GM21825 (cell line): Measurements from ENCODE around the gene AKT1.

Source experiments
- ATAC-seq: cut with Tn5 transposase; IDR thresholded peaks from one replicate; pipeline ENCODE4 v1.9.1; 2021; ENCODE audit warnings: mild to moderate bottlenecking, moderate library complexity; ENCODE audit not compliant: unreplicated experiment

AKT1 gene

GRCh38 chr14:104787736-104788135 lies 7.8 kb downstream of the AKT1 start:
- ATAC-seq, result no peak

- ATAC-seq, result no peak
These were observed 8.5 kb downstream of the AKT1 start for GRCh38 chr14:104786726-104787675.

GRCh38 chr14:104786091-104786586 lies 9.4 kb downstream of the AKT1 start:
- ATAC-seq, result no peak

DNA sequence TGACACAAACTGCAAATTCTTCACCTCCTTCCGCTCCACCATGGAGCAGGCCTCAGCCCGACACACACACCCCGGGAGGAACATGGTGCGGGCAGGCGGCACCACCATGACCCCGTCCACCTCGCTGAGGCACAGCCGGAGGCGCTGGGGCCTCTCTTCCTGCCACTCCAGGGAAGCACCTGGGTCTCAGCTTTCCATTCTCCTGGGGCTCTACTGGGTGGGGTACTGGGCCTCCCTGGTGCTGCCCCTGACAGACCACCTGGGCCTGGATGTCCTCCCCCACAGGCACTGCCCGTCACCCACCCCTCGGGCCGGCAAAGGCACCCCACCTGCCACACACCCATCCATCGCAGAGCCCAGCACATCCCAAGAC lies 9.9 kb downstream of the AKT1 start:
- no peak for ATAC-seq

- no peak for ATAC-seq
These were observed 10.5 kb downstream of the AKT1 start for GRCh38 chr14:104784846-104785707.

GRCh38 chr14:104784218-104784568 lies 11.4 kb downstream of the AKT1 start:
- ATAC-seq, result no peak

GRCh38 chr14:104783484-104784217 lies 11.9 kb downstream of the AKT1 start:
- ATAC-seq, result no peak

DNA sequence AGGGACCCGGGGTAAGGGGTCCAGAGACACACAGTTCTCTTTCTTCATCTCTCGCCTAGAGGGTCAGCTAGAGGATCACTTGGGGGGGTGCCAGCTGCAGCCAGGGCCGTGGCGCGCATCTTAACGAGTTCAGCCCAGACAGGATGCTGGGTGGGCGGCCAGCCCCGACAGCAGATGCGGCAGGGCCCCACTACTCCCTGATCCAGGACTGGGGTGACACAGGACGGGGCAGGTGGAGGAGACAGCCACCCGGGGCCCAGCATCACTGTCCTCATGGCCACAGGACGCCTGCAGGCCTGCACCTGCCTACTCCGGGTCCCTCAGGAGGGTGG lies 12.8 kb downstream of the AKT1 start:
- no peak for ATAC-seq

GRCh38 chr14:104782086-104782807 lies 13.3 kb downstream of the AKT1 start:
- ATAC-seq, result no peak

DNA sequence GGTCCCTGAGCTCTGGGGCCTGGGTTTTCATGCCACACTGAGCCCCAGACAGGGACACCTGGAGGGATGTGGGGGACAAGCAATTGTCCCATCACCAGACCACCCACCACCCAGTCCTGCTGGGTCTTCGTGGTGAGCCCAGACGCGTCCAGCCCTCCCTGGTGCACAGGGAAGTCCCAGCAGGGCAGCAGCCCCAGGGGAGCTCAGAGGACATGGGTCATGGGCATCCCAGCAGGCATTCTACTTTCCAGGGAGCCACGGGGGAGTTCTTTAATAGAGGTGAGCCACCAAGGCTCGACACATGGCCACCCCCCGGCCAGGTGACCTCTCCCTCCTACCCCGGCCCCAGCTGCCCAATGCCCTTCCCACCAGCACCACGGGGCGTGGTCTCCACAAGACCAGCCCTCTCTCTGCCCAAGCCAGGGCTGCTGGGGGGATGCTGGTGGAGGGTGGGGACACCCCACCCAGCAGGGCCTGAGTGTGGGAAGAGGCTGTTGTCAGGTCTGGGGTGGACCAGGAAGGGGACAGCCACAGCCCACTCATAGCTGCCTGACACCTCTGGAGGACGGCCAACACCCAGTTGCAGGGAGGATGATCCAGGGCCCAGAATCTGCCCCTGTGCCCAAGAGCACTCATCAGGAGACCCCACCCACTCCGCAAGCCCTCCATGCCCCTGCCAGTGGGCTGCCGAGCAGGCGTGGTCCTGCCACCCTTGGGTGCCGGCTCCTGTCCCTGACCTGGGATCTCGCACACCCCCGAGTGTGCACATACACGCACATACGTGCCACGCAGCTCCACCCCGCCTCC lies 14.1 kb downstream of the AKT1 start:
- ATAC-seq, result no peak

DNA sequence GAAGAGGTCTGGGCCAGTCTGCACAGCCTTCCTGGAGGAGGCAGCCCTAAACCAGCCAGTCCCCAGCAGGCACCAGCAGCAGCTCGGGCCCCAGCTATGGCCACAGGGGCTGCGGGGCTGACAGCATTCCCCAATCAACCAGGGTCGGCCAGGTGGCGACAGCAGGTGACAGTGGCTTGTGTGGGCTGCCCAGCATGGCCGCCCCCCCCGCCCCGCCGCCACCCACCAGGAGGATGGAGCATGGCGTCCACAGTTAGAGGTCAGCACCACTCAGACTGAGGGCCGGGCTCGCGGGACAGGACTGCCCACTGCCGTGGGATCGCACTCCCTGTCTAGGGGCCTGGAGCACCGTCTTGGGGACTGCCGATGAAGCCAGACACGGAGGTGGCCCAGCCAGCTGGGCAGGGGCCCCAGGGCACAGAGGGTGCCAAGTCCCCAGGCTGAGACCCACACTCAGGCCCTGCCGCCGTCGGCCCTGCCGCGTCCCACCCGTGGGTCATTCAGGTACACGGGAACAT lies 15.0 kb downstream of the AKT1 start:
- no peak for ATAC-seq

- ATAC-seq, result no peak
These were observed 15.6 kb downstream of the AKT1 start for GRCh38 chr14:104779776-104780512.

DNA sequence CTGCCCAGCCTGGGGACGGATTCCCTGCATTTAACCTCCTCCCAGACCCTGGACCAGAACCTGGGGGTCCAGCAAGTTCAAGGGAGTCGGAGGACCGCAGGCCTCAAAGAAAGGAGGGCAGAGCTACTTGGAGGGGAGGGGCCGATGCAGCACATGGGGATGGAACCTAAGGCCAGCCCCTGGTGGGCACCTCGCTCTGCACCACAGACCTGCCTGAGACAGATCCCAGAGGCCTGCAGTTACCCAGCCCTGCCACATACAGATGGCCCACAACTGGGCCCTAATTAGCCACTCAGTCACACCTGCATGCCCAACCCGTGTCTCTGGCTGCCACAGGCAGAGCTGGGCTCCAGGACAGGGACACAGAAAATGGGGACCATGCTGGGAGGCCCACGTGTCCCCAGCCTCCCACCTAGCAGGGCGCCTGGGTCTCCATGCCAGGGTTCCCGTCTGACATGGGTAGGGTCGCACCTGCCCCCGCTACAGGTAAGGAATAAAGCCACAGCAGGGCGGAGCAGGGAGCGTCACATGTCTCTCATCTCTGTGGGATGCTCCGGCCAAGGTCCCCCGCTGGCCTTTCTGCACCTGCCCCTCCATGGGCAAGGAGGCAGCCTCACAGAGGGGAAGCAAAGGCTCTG lies 16.7 kb downstream of the AKT1 start:
- ATAC-seq, result no peak

DNA sequence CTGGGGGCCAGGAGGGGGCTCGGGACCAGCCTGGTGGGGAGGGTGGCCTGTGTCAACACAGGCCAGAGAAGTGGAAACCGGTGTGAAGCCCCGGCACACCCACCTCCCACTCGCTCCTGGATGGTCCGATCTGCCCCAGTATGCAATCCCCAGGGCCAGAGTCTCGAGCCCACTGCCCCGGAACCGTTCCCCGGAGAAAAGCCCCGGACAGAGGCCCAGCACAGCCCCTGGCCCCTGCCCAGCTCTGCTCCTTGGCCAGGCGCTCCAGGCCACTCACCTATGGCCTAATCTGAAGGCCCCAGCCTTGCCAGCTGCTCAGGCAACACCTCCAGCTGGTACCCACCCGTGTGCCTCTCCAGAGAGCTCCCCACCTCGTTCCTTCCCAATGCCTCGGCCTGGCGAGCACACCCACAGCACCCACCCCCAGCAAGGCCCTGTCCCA lies 17.7 kb downstream of the AKT1 start:
- ATAC-seq, result no peak

- no peak for ATAC-seq
These were observed 18.4 kb downstream of the AKT1 start for GRCh38 chr14:104776961-104777807.

DNA sequence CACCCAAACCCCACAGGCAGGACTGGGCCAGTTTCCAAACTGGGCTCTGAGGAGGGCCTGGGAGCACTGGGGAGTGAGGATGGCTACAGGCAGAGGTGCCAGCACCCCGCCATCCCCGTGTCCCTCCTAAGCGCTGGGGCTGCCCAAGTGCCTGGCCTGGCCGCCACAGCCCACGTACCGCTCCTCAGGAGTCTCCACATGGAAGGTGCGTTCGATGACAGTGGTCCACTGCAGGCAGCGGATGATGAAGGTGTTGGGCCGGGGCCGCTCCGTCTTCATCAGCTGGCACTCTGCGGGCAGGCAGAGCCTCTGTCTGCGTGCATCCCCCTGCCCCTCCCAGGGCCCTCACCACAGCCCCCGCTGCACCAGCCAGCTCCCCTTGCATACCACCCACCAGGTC lies 19.1 kb downstream of the AKT1 start:
- no peak for ATAC-seq

GRCh38 chr14:104775073-104775489 lies 20.5 kb downstream of the AKT1 start:
- ATAC-seq, result no peak
